Sigmoid colon (tissue), 4 donors: ENCODE measurements around the gene ERI3.

ENCODE experiments used
- CTCF ChIP-seq, 4 experiments: fragments of 450-650 bp in 3 of 4; fragments of 200-600 bp in 1 of 4; IDR thresholded peaks; one replicate each; pipeline ENCODE4 v1.5.1; 2016 to 2019; ENCODE audit warnings: antibody characterized with exemption in 4 of 4, mild to moderate bottlenecking in 3 of 4, moderate library complexity in 2 of 4
- EP300 ChIP-seq, 4 donors: sonication (generic); formaldehyde crosslinking; IDR thresholded peaks; one replicate each; pipeline ENCODE4 v1.6.1; 2017; ENCODE audit warnings: antibody characterized with exemption in 4 of 4
- POLR2A ChIP-seq, 2 donors: fragments of 450-650 bp; IDR thresholded peaks; one replicate each; pipeline ENCODE4 v1.6.1; 2016; ENCODE audit warnings: antibody characterized with exemption in 2 of 2, mild to moderate bottlenecking in 2 of 2, moderate library complexity in 2 of 2
- POLR2AphosphoS5 ChIP-seq, 4 donors: sonication (generic); formaldehyde crosslinking; IDR thresholded peaks; one replicate each; pipeline ENCODE4 v1.6.1; 2017; ENCODE audit warnings: antibody characterized with exemption in 4 of 4

- TF ChIP-seq POLR2AphosphoS5 (IDR thresholded peaks at IDR 0.05) (no peak), POLR2A (IDR thresholded peaks at IDR 0.05) (no peak), CTCF (IDR thresholded peaks at IDR 0.05) (no peak), EP300 (IDR thresholded peaks at IDR 0.05) (no peak)
Measured at GRCh38 chr1:44267438-44267837, 87.6 kb downstream of the ERI3 start.
